ENCODE data around the gene ADAM17.

DNA sequence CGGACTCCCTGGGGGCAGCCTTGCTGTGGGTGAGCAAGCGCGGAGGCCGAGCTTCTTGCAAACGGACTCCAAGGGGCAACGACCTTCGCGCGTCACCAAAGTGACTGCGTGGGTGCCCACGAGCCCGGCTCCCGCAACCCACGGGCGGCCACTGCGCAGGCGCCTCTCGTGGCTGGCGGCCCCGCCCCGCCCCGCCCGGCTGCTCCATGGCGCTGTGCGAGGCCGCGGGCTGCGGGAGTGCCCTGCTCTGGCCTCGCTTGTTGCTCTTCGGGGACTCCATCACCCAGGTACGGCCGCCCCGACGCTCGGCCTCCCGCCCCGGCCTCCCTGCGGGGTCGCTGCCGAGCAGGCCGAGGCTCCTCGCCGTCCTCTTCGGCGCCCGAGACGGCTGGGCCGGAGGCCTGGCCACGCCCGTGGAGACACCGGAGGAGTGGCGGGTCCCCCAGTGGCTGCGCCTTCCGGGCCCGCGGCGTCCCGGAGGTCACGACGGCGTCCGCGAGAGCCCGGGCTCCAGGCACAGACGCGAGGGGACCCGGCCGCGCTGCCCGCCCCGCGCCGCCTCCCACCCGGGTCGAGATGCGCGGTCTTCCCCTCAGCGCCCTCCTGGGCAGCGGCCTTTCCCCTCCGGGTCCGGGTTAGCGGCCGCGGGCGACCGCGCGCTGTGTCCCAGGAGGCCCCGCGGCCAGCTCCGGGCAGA is 81.1 kb downstream of the ADAM17 start, which contains the start of gene IAH1:
- no peak for TF ChIP-seq EZH2 (IDR thresholded peaks at IDR 0.05; ENCODE audit: insufficient read depth, low read length)
- TF ChIP-seq, protein P1, sequence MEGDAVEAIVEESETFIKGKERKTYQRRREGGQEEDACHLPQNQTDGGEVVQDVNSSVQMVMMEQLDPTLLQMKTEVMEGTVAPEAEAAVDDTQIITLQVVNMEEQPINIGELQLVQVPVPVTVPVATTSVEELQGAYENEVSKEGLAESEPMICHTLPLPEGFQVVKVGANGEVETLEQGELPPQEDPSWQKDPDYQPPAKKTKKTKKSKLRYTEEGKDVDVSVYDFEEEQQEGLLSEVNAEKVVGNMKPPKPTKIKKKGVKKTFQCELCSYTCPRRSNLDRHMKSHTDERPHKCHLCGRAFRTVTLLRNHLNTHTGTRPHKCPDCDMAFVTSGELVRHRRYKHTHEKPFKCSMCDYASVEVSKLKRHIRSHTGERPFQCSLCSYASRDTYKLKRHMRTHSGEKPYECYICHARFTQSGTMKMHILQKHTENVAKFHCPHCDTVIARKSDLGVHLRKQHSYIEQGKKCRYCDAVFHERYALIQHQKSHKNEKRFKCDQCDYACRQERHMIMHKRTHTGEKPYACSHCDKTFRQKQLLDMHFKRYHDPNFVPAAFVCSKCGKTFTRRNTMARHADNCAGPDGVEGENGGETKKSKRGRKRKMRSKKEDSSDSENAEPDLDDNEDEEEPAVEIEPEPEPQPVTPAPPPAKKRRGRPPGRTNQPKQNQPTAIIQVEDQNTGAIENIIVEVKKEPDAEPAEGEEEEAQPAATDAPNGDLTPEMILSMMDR (IDR thresholded peaks at IDR 0.05; ENCODE audit: insufficient read depth, low read depth, low read length), result no peak

Data from astrocyte (in vitro differentiated cells and primary cell).